Measurements from ENCODE around the gene C11orf86.

- TF ChIP-seq HDGF (IDR thresholded peaks at IDR 0.05; ENCODE audit: borderline replicate concordance) (no peak), NFRKB (IDR thresholded peaks at IDR 0.05) (no peak), L3MBTL2 (conservative IDR thresholded peaks at IDR 0.05) (no peak), ZNF384 (IDR thresholded peaks at IDR 0.05) (no peak), SUZ12 (IDR thresholded peaks at IDR 0.05) (no peak), TARDBP (IDR thresholded peaks at IDR 0.05) (no peak), SP1 (IDR thresholded peaks at IDR 0.05) (no peak)
Observed at GRCh38 chr11:66956689-66957290, 18.3 kb upstream of the C11orf86 start.
